Neural progenitor cell (in vitro differentiated cells): ENCODE results near the gene SMOC2. TPM values are rescaled to one million over a fixed set of nuclear protein-coding genes. Genes with fewer than 3 reads are reported as not detected.
A peak's percentile ranks its signal among the peaks of the same experiment; 100 is the strongest.

ENCODE experiments used
- DNase-seq: peaks from one replicate; pipeline ENCODE4 v3.0.0-alpha.2; 2016; ENCODE audit warnings: low spot score
- H2AFZ ChIP-seq: fragments of 200-600 bp; sonication (generic); replicated peaks from 2 replicates; pipeline ENCODE4 v1.6.1; 2016; ENCODE audit warnings: antibody characterized with exemption
- H3F3A ChIP-seq: fragments of 200-600 bp; sonication (generic); 2 replicates; pipeline ENCODE4 v1.6.1; 2016; ENCODE audit warnings: antibody characterized with exemption, low read depth
- H3K27ac ChIP-seq: fragments of 200-600 bp; sonication (generic); 2 replicates; pipeline ENCODE4 v1.5.1; 2016; ENCODE audit warnings: mild to moderate bottlenecking
- H3K27me3 ChIP-seq: fragments of 200-600 bp; sonication (generic); 2 replicates; pipeline ENCODE4 v1.6.1; 2016; ENCODE audit warnings: mild to moderate bottlenecking, moderate library complexity
- H3K36me3 ChIP-seq: fragments of 200-600 bp; sonication (generic); 2 replicates; pipeline ENCODE4 v1.5.1; 2016
- H3K4me1 ChIP-seq: fragments of 200-600 bp; sonication (generic); 2 replicates; pipeline ENCODE4 v1.6.1; 2016; ENCODE audit warnings: mixed run types
- H3K4me2 ChIP-seq: fragments of 200-600 bp; sonication (generic); 2 replicates; pipeline ENCODE4 v1.6.1; 2016
- H3K4me3 ChIP-seq: fragments of 200-600 bp; sonication (generic); 2 replicates; pipeline ENCODE4 v1.5.1; 2016
- H3K79me2 ChIP-seq: fragments of 200-600 bp; sonication (generic); 2 replicates; pipeline ENCODE4 v1.6.1; 2016; ENCODE audit warnings: low read depth
- H3K9ac ChIP-seq: fragments of 200-600 bp; sonication (generic); 2 replicates; pipeline ENCODE4 v1.6.1; 2016
- H3K9me3 ChIP-seq: fragments of 200-600 bp; sonication (generic); 2 replicates; pipeline ENCODE4 v1.5.1; 2016; ENCODE audit warnings: low read depth
- H4K20me1 ChIP-seq: fragments of 200-600 bp; sonication (generic); 2 replicates; pipeline ENCODE4 v1.6.1; 2016; ENCODE audit warnings: low read depth
- H3K27ac Mint-ChIP-seq: 3 replicates; pipeline ENCODE4 v1.8.0; 2021; ENCODE audit warnings: mixed read lengths
- H3K27me3 Mint-ChIP-seq: 2 replicates; pipeline ENCODE4 v1.8.0; 2022; ENCODE audit warnings: low read depth, mild to moderate bottlenecking, inconsistent platforms, moderate library complexity, mixed read lengths; ENCODE audit not compliant: insufficient read depth
- H3K36me3 Mint-ChIP-seq: 3 replicates; pipeline ENCODE4 v1.8.0; 2021; ENCODE audit warnings: mixed read lengths
- H3K4me1 Mint-ChIP-seq: 3 replicates; pipeline ENCODE4 v1.8.0; 2021; ENCODE audit warnings: mixed read lengths
- H3K4me3 Mint-ChIP-seq: 3 replicates; pipeline ENCODE4 v1.8.0; 2021; ENCODE audit warnings: mild to moderate bottlenecking, moderate library complexity, mixed read lengths
- H3K9me3 Mint-ChIP-seq: 3 replicates; pipeline ENCODE4 v1.8.0; 2020; ENCODE audit warnings: mixed read lengths
- EZH2 ChIP-seq: fragments of 200-600 bp; sonication (generic); IDR thresholded peaks from 2 replicates; pipeline ENCODE4 v1.6.1; 2017; ENCODE audit warnings: antibody characterized with exemption, mild to moderate bottlenecking, moderate library complexity
- EZH2phosphoT487 ChIP-seq: fragments of 200-600 bp; sonication (generic); IDR thresholded peaks from 2 replicates; pipeline ENCODE4 v1.6.1; 2017; ENCODE audit warnings: antibody characterized with exemption
- total RNA-seq: library from RNA; depleted of rRNA; stranded (reverse); fragments of >200 nt; gene quantifications from 2 replicates; pipeline ENCODE4 v1.2.3, GENCODE V29; 2015; ENCODE audit warnings: low replicate concordance
- TF ChIP-seq, protein P1 (sequence below): fragments of 200-600 bp; sonication (generic); IDR thresholded peaks from 2 replicates; pipeline ENCODE4 v1.5.1; 2017; ENCODE audit warnings: antibody characterized with exemption, mild to moderate bottlenecking

SMOC2 gene
- total RNA-seq, 1 donor from 2014 or later, result 0.75 TPM

DNA sequence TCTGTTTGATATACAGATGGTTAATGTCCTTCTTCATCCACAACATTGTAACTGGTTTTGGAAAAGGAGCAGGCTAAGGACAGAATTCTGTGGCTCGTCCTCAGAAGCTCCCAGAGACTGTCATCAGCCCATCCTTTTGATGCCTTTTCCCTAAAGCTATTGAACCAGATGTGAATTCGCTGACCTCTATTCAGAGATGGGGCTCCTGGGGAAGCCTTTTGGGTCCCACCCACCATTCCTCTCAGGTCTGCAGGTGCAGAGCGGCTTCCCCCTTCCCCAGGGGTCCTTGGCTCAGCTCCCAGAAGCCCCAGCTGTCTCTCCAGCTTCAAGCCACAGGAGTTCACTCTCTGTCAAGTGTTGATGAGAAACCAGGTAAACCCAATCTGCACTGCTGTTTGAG is 191.7 kb downstream of the SMOC2 start:
- no peaks in the 10 kb centered on the region for H3F3A ChIP-seq
- H3K4me3 ChIP-seq, result no peak overlapping the region
- Mint-ChIP-seq H3K9me3 (no peaks in the 10 kb centered on the region), H3K27me3 (no peaks in the 10 kb centered on the region), H3K4me3 (no peak overlapping the region), H3K36me3 (no peaks in the 10 kb centered on the region), H3K27ac (no peak overlapping the region), H3K4me1 (peaks cover 25% of the 10 kb centered on the region)
- H3K9ac ChIP-seq, result no peak overlapping the region
- no peaks in the 10 kb centered on the region for H4K20me1 ChIP-seq
- H3K4me2 ChIP-seq, result no peak overlapping the region
- no peaks in the 10 kb centered on the region for H3K9me3 ChIP-seq
- DNase-seq, result no peak
- H3K27me3 ChIP-seq, result no peaks in the 10 kb centered on the region
- TF ChIP-seq EZH2phosphoT487 (no peak), EZH2 (no peak)
- TF ChIP-seq, protein P1, sequence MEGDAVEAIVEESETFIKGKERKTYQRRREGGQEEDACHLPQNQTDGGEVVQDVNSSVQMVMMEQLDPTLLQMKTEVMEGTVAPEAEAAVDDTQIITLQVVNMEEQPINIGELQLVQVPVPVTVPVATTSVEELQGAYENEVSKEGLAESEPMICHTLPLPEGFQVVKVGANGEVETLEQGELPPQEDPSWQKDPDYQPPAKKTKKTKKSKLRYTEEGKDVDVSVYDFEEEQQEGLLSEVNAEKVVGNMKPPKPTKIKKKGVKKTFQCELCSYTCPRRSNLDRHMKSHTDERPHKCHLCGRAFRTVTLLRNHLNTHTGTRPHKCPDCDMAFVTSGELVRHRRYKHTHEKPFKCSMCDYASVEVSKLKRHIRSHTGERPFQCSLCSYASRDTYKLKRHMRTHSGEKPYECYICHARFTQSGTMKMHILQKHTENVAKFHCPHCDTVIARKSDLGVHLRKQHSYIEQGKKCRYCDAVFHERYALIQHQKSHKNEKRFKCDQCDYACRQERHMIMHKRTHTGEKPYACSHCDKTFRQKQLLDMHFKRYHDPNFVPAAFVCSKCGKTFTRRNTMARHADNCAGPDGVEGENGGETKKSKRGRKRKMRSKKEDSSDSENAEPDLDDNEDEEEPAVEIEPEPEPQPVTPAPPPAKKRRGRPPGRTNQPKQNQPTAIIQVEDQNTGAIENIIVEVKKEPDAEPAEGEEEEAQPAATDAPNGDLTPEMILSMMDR, result no peak
- H3K79me2 ChIP-seq, result no peaks in the 10 kb centered on the region
- no peak overlapping the region for H3K27ac ChIP-seq
- H3K4me1 ChIP-seq, result no peaks in the 10 kb centered on the region
- H2AFZ ChIP-seq, result no peak overlapping the region
- H3K36me3 ChIP-seq, result no peaks in the 10 kb centered on the region

DNA sequence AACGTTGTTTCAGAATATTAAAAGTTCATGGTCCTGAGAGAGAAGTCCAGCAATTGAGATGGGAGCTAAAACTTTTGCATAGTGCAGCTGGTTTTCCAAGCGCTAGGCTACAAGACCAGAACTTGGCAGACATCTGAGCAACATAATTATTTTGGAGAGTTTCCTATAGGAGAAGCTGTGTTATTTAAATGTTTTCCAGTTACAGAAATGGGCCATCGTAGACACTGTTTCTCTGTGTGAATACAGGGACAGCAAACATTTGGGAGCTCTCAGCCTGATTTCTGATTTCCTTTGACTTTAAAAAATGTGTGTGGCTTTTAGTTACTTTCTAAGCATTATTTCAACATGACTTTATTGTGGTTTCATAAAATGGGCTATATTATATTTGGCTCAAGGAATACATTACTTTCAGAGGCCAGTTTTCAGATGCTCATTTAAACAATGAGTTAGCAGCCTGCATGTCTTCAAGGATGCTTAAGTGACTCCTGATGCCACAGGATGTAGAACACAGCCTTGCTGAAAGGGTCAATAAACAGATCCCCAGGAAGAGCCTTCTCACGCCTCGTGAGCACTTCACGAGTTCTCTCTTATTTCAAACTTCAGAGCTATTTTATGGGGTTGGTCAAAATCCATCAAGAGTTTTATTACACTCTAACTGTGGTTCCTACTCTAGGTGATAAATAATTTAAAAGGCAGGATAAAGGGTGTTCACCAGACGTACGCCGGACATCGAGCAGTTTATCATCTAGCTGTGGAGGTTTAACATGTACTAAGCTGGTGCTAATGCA is 193.8 kb downstream of the SMOC2 start:
- no peaks in the 10 kb centered on the region for H3K27me3 ChIP-seq
- no peak overlapping the region for H3K9ac ChIP-seq
- no peaks in the 10 kb centered on the region for H3K9me3 ChIP-seq
- Mint-ChIP-seq H3K4me3 (no peak overlapping the region), H3K27me3 (no peaks in the 10 kb centered on the region), H3K4me1 (peaks cover 32% of the 10 kb centered on the region), H3K9me3 (no peaks in the 10 kb centered on the region), H3K36me3 (no peaks in the 10 kb centered on the region), H3K27ac (no peak overlapping the region)
- TF ChIP-seq EZH2 (no peak), EZH2phosphoT487 (no peak)
- TF ChIP-seq, protein P1, result no peak
- no peaks in the 10 kb centered on the region for H3F3A ChIP-seq
- H2AFZ ChIP-seq, result no peak overlapping the region
- no peak overlapping the region for H3K27ac ChIP-seq
- no peak overlapping the region for H3K4me2 ChIP-seq
- H4K20me1 ChIP-seq, result no peaks in the 10 kb centered on the region
- DNase-seq, result no peak
- H3K79me2 ChIP-seq, result no peaks in the 10 kb centered on the region
- H3K36me3 ChIP-seq, result no peaks in the 10 kb centered on the region
- no peak overlapping the region for H3K4me3 ChIP-seq
- H3K4me1 ChIP-seq, result peaks cover 9% of the 10 kb centered on the region

DNA sequence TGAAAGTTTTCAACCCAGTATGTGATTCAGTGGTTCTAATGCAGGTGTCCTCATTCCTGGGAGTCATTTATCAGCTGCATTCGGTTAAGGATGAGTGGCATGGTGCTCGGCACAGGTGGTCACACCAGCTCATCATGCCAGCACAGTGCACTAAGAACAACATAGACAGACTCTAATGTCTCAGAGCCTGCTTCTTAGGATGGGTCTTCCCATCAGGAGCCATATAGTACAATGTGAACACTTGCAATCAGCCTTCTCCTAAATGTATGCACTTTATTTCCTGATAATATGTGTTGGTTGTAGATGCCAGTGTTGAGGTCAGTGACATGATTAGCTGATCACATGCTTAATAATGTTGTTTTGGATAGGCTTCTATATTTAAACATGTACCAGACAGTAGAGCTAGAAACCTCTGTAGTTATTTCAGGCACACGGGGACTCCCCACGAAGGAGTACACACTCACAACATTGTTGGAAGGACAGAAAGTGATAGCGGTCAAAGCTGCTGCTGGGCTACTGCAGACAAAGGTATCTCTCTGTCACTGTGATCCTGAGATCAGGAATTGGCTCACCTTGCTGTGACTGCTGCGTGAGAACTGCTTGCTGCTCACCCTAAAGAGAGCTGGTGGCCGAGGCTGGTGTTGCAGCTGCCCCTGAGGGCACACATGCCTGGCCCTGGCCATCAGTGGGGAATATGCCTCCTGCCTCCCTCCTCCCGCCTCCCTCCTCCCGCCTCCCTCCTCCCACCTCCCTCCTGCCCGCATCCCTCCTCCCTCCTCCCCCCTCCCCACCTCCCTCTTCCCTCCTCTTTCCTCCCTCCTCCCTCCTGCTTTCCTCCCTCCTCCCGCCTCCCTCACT is 195.4 kb downstream of the SMOC2 start:
- Mint-ChIP-seq H3K27ac (no peak overlapping the region), H3K36me3 (no peaks in the 10 kb centered on the region), H3K9me3 (no peaks in the 10 kb centered on the region), H3K4me3 (no peak overlapping the region), H3K4me1 (peaks cover 20% of the 10 kb centered on the region), H3K27me3 (no peaks in the 10 kb centered on the region)
- Histone ChIP-seq H2AFZ (no peak overlapping the region), H4K20me1 (no peaks in the 10 kb centered on the region), H3K4me2 (no peak overlapping the region), H3K27me3 (no peaks in the 10 kb centered on the region), H3K9ac (no peak overlapping the region), H3K79me2 (no peaks in the 10 kb centered on the region), H3K4me3 (no peak overlapping the region), H3K9me3 (no peaks in the 10 kb centered on the region), H3F3A (no peaks in the 10 kb centered on the region), H3K4me1 (peaks cover 9% of the 10 kb centered on the region), H3K36me3 (no peaks in the 10 kb centered on the region), H3K27ac (no peak overlapping the region)
- TF ChIP-seq, protein P1, result no peak
- TF ChIP-seq EZH2 (no peak), EZH2phosphoT487 (no peak)
- DNase-seq, result peak; percentile 29
